Adrenal gland (tissue), 12 donors: Measurements from ENCODE around the gene CRTC3. TPM values are rescaled to one million over a fixed set of nuclear protein-coding genes. Genes with fewer than 3 reads are reported as not detected.
A peak's percentile ranks its signal among the peaks of the same experiment; 100 is the strongest.

Experiments
- DNase-seq, 7 donors: peaks; one replicate each; pipeline ENCODE4 v3.0.0-alpha.2; 2019 to 2020
- H3K27ac ChIP-seq, 5 donors: fragments of 200-600 bp; sonication (generic) in 4 of 5; 1 replicate in 3 of 5; 2 replicates in 2 of 5; pipeline versions ENCODE4 v1.5.1 to v1.8.0; 2016 to 2020; ENCODE audit warnings: mild to moderate bottlenecking in 1 of 5
- H3K27me3 ChIP-seq: fragments of 200-600 bp; 2 replicates; pipeline ENCODE4 v1.8.0; 2021
- H3K36me3 ChIP-seq, 2 donors: fragments of 200-600 bp; replicated peaks in 1 of 2; 1 replicate in 1 of 2; 2 replicates in 1 of 2; pipeline versions ENCODE4 v1.5.1 to v1.8.0; 2018 to 2022
- H3K4me1 ChIP-seq, 2 donors: fragments of 200-600 bp; replicated peaks in 1 of 2; 1 replicate in 1 of 2; 2 replicates in 1 of 2; pipeline versions ENCODE4 v1.5.1 to v1.8.0; 2018 to 2021
- H3K4me3 ChIP-seq, 4 donors: fragments of 200-600 bp; sonication (generic) in 3 of 4; one replicate each; pipeline ENCODE4 v1.5.1; 2016 to 2018
- H3K9me3 ChIP-seq, 3 donors: fragments of 200-600 bp; sonication (generic) in 1 of 3; replicated peaks in 1 of 3; 1 replicate in 2 of 3; 2 replicates in 1 of 3; pipeline versions ENCODE4 v1.5.1 to v1.8.0; 2016 to 2021
- CTCF ChIP-seq, 6 experiments: fragments of 450-650 bp in 4 of 6; fragments of 200-600 bp in 2 of 6; sonication (generic) in 1 of 6; IDR thresholded peaks; 1 replicate in 5 of 6; 2 replicates in 1 of 6; pipeline versions ENCODE4 v1.5.1 to v1.8.0; 2016 to 2021; ENCODE audit warnings: antibody characterized with exemption in 6 of 6, mild to moderate bottlenecking in 2 of 6, moderate library complexity in 1 of 6
- POLR2A ChIP-seq, 2 donors: fragments of 450-650 bp; IDR thresholded peaks; one replicate each; pipeline ENCODE4 v1.6.1; 2017; ENCODE audit warnings: antibody characterized with exemption in 2 of 2, mild to moderate bottlenecking in 2 of 2, moderate library complexity in 1 of 2
- WGBS, 4 donors: extraction: QIAGEN DNeasy Blood & Tissue Kit in 2 of 4; methylation state at CpG; one replicate each; pipeline versions ENCODE4 v1.1.5 to v1.1.7; 2013 to 2017; 5-methylcytosine and 5-hydroxymethylcytosine counted together
- intact Hi-C, 2 donors: fragments of 100-400 bp; cut with DNase I; formaldehyde crosslinking; loops; one replicate each; pipeline versions ENCODE4 v1.14.1 to v1.15.0; 2022 to 2023
- polyA plus RNA-seq, 3 donors: library from polyadenylated mRNA; stranded (reverse); fragments of 200-250 nt in 2 of 3; fragments of 350-450 nt in 1 of 3; fragmentation: Illumina TruSeq in 1 of 3; extraction: RNeasy Lipid Tissue Mini Kit (QIAGEN cat#74804) in 1 of 3; gene quantifications; one replicate each; pipeline ENCODE4 v1.2.3, GENCODE V29; 2013 to 2014
- total RNA-seq, 9 donors: library from RNA; depleted of rRNA in 4 of 9; stranded (reverse); fragments of >200 nt in 4 of 9; fragments of 120-200 nt in 1 of 9; fragmentation: NEBNext Ultra II Directional in 1 of 9; extraction: Animal tissue kit (Norgen Biotek cat#: 25700) in 1 of 9; gene quantifications; one replicate each; pipeline versions ENCODE4 v1.1.0 to v1.2.4, GENCODE V29; 2013 to 2023
- donor health status: healthy with polysubstance abuse.
- donor health status: Bipolar disorder and iron deficiency.
- donor health status: DM: yes; HTN: yes; CAD: no.
- donor health status: DM: no; HTN: no; CAD: no.
- donor health status: DM: no; HTN: no; CAD: no.
- donor health status: DM: yes; HTN: yes; CAD: no.

The CRTC3 gene
- total and polyA plus RNA-seq, 12 donors, result 11.5 to 46.7 (median 31.8) TPM

DNA sequence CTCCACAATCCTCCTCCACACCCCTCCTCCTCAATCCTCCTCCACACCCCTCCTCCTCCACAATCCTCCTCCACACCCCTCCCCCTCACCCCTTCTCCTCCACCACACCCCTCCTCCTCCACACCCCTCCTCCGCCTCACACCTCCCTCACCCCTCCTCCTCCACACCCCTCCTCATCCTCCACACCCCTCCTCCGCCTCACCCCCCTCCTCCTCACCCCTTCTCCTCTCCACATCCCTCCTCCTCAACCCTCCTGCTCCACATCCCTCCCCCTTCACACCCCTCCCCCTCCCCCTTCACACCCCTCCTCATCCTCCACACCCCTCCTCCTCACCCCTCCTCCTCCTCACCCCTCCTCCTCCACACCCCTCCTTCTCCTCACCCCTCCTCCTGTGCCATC lies 117.6 kb downstream of the CRTC3 start:
- Histone ChIP-seq H3K4me1 (peaks cover 0 to 19% of the 10 kb centered on the region in 2 donors), H3K9me3 (no peaks in the 10 kb centered on the region), H3K36me3 (peaks cover 0 to 10% of the 10 kb centered on the region in 2 donors), H3K4me3 (no peak overlapping the region), H3K27ac (no peak overlapping the region), H3K27me3 (no peaks in the 10 kb centered on the region)
- TF ChIP-seq POLR2A (IDR thresholded peaks at IDR 0.05) (no peak), CTCF (IDR thresholded peaks at IDR 0.05) (no peak)
- WGBS, 4 donors, result 45% methylated on average over 2 of the region's 2 CpGs; no CpG with 5 or more reads in 2 of the 4 donors
- DNase-seq, result no peak
- intact Hi-C loops, result loop anchor here (2.0 to 5.0 kb wide), 4 partner anchors 45 to 240 kb away; partner anchors contain the start of gene FES (in 1 of the 2)

- DNase-seq, result peak; percentile 62 to 91 (median 72)
- no peaks in the 10 kb centered on the region for H3K9me3 ChIP-seq
- TF ChIP-seq CTCF (IDR thresholded peaks at IDR 0.05) (peak; percentile 86 to 96 (median 92)), POLR2A (IDR thresholded peaks at IDR 0.05) (no peak)
- no peaks in the 10 kb centered on the region for H3K36me3 ChIP-seq
- peak overlapping the region in 2 of 5 donors; percentile 83 to 84 for H3K27ac ChIP-seq
- no peak overlapping the region for H3K4me3 ChIP-seq
- intact Hi-C loops, result loop anchor here (5.0 kb wide), 3 partner anchors 44 to 239 kb away; partner anchors contain the start of gene FES (in 1 of the 2)
- H3K27me3 ChIP-seq, result no peaks in the 10 kb centered on the region
- H3K4me1 ChIP-seq, result peaks cover 0 to 19% of the 10 kb centered on the region in 2 donors
- 17 to 23% (median 19%) methylated on average over 14 of the region's 14 CpGs for WGBS, 4 donors
Observed at GRCh38 chr15:90648137-90649070, 118.7 kb downstream of the CRTC3 start.

- no peak for DNase-seq
- WGBS, 4 donors, result 65 to 69% (median 66%) methylated on average over 8 of the region's 8 CpGs
- no peaks in the 10 kb centered on the region for H3K36me3 ChIP-seq
- H3K4me1 ChIP-seq, result peaks cover 0 to 24% of the 10 kb centered on the region in 2 donors
- H3K4me3 ChIP-seq, result no peak overlapping the region
- TF ChIP-seq POLR2A (IDR thresholded peaks at IDR 0.05) (no peak), CTCF (IDR thresholded peaks at IDR 0.05) (no peak)
- intact Hi-C loops, result no loop called here
- no peaks in the 10 kb centered on the region for H3K27me3 ChIP-seq
- no peaks in the 10 kb centered on the region for H3K9me3 ChIP-seq
- H3K27ac ChIP-seq, result peak overlapping the region in 1 of 5 donors; percentile 2
Observed at GRCh38 chr15:90650117-90650955, 120.6 kb downstream of the CRTC3 start.
